Transverse colon (tissue), 4 donors: ENCODE data around the gene C1orf185.

Source experiments
- CTCF ChIP-seq, 5 experiments: fragments of 200-600 bp in 3 of 5; fragments of 450-650 bp in 2 of 5; sonication (generic) in 3 of 5; IDR thresholded peaks; 1 replicate in 2 of 5; 2 replicates in 3 of 5; pipeline ENCODE4 v1.5.1; 2016 to 2017; ENCODE audit warnings: antibody characterized with exemption in 5 of 5, inconsistent platforms in 3 of 5, mild to moderate bottlenecking in 2 of 5, moderate library complexity in 1 of 5
- EP300 ChIP-seq: sonication (generic); formaldehyde crosslinking; IDR thresholded peaks from one replicate; pipeline ENCODE4 v1.6.1; 2017; ENCODE audit warnings: antibody characterized with exemption, low read depth
- POLR2A ChIP-seq: fragments of 450-650 bp; IDR thresholded peaks from one replicate; pipeline ENCODE4 v1.6.1; 2016; ENCODE audit warnings: antibody characterized with exemption, mild to moderate bottlenecking, moderate library complexity
- POLR2AphosphoS5 ChIP-seq, 3 donors: sonication (generic); formaldehyde crosslinking; IDR thresholded peaks; one replicate each; pipeline ENCODE4 v1.6.1; 2016; ENCODE audit warnings: antibody characterized with exemption in 3 of 3

GRCh38 chr1:51071291-51072042 is 30.6 kb upstream of the C1orf185 start:
- TF ChIP-seq CTCF (IDR thresholded peaks at IDR 0.05) (no peak), POLR2A (no peak), POLR2AphosphoS5 (IDR thresholded peaks at IDR 0.05) (no peak), EP300 (no peak)
